Activated T-cell treated with anti-CD3 and anti-CD28 coated beads for 1 hour (primary cell): ENCODE data around the gene ATP11A.
"Not testable (repeated sequence)": the region's sequence is repeated elsewhere in the genome, so short reads cannot be mapped to it uniquely, and the experiment has no call there.

Experiments used
- DNase-seq: peaks from one replicate; pipeline ENCODE4 v3.0.0-alpha.2; 2020; ENCODE audit warnings: low read depth

The ATP11A gene

GRCh38 chr13:112670864-112671263, 19.0 kb upstream of the ATP11A start:
- no peak for DNase-seq

GRCh38 chr13:112671359-112671758, 18.5 kb upstream of the ATP11A start:
- DNase-seq, result no peak

- DNase-seq, result no peak
These were observed 17.1 kb upstream of the ATP11A start for GRCh38 chr13:112672651-112673284.

- no peak for DNase-seq
These were observed 15.1 kb upstream of the ATP11A start for GRCh38 chr13:112674412-112675365.

- DNase-seq, result no peak
These were observed 14.5 kb upstream of the ATP11A start for GRCh38 chr13:112675366-112675756.

- DNase-seq, result not testable (repeated sequence)
These were observed 12.3 kb upstream of the ATP11A start for GRCh38 chr13:112677421-112677962.

- no peak for DNase-seq
These were observed 10.5 kb upstream of the ATP11A start for GRCh38 chr13:112679381-112679780.

- DNase-seq, result no peak
These were observed 9.7 kb upstream of the ATP11A start for GRCh38 chr13:112679932-112680677.

- no peak for DNase-seq
These were observed 9.0 kb upstream of the ATP11A start for GRCh38 chr13:112680741-112681360.

- DNase-seq, result no peak
These were observed 6.3 kb upstream of the ATP11A start for GRCh38 chr13:112683581-112683980.

- DNase-seq, result no peak
These were observed 5.6 kb upstream of the ATP11A start for GRCh38 chr13:112684071-112684845.

- DNase-seq, result not testable (repeated sequence)
These were observed 4.5 kb upstream of the ATP11A start for GRCh38 chr13:112685189-112685805.

GRCh38 chr13:112685896-112686295, 3.9 kb upstream of the ATP11A start:
- no peak for DNase-seq

GRCh38 chr13:112686364-112686763, 3.5 kb upstream of the ATP11A start:
- no peak for DNase-seq

- no peak for DNase-seq
These were observed 2.9 kb upstream of the ATP11A start for GRCh38 chr13:112686987-112687386.

GRCh38 chr13:112687836-112688559, 1.8 kb upstream of the ATP11A start:
- DNase-seq, result no peak

GRCh38 chr13:112688560-112689302, 1.1 kb upstream of the ATP11A start:
- DNase-seq, result peak; percentile 30

- no peak for DNase-seq
These were observed 568 bp downstream of the ATP11A start for GRCh38 chr13:112690283-112690929.

- DNase-seq, result no peak
These were observed 2.3 kb downstream of the ATP11A start for GRCh38 chr13:112692104-112692503.
